NCI-H2196 treated with DMSO at 0.1 percent for 48 hours (cell line): ENCODE data around the gene C1orf226.
"Not testable (repeated sequence)": the region's sequence is repeated elsewhere in the genome, so short reads cannot be mapped to it uniquely, and the experiment has no call there.

Experiments used
- DNase-seq: peaks from one replicate; lab custom pipeline; 2025; ENCODE audit not compliant: unreplicated experiment; lab: John Stamatoyannopoulos, UW

The C1orf226 gene

GRCh38 chr1:162404550-162405160 lies 23.1 kb downstream of the C1orf226 start:
- no peak for DNase-seq

DNA sequence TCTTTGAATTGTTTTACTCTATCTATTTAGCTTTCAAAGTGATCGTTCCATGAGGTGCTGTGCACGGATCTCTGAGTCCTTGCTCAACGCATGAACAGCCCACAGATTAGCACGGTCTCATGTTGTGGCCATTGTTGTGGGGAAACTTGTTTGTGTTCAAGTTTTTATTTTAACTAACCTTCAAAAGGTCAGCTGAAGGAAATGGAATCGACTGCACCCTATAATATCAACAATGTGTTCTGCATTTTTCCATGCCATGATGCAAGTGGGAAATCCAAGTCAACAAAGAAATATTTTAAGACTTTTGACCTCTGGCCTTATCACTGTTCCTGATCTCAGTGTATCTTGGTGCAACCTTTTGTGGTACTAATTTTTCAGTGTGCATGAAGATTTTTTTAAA lies 24.3 kb downstream of the C1orf226 start:
- DNase-seq = no peak

DNA sequence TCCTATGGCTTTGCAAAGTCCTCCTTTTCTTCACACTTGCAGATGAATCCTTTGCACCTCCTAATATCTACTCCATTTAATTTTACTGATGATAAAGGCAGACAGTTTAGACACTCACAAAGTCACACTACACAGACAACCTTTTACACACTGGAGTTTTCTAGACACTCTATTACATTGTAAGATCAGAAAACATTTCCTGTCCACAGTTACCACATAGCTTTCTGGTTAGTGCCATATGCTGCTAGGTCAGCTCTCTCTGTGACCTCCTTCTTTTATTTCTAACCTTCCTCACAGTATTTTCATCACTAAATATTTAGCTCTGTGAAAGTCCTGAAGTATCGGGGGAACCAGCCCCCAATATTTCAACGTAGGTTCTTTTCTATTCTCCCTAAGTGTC lies 25.3 kb downstream of the C1orf226 start:
- DNase-seq = no peak

- no peak for DNase-seq
These were observed 26.0 kb downstream of the C1orf226 start for GRCh38 chr1:162407539-162407938.

- DNase-seq = no peak
These were observed 30.5 kb downstream of the C1orf226 start, which contains the start of gene SH2D1B for GRCh38 chr1:162412002-162412401. SH2D1B (minus strand) TSS chr1:162412136; CDS start chr1:162412016, 120 bp downstream.

DNA sequence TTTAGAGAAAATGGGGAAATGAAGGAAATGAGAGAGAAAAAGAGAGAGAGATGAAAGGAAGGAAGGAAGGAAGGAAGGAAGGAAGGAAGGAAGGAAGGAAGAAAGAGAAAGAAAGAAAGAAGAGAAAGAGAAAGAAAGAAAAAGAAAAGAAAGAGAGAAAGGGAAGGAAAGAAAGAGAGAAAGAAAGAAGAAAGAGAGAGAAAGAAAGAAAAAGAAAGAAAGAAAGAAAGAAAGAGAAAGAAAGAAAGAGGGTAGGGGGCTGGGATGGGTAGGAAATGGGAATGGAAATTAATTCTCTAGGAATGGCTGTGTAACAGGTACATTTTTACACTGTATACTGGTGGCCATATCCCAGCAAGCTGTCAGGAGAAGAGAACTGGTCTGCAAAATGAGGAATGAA lies 34.7 kb downstream of the C1orf226 start:
- DNase-seq = no peak

DNA sequence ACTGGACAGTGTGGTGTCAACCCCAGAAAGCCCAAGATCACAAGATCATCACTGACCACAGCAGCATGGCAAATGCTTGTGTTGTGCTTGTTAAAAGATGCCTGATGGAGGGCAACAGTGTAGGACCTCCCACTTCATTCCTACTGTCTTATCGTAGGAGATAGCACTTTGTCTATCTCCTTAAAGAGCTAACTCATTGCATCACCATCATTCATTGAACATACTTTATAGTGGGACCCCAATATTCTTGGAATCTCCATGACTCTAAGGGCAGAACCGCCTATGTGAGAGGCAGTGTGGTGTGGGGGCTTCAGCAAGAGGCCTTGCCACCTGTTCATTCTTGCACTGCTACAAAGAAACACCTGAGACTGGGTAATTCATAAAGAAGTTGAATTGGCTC lies 35.4 kb downstream of the C1orf226 start:
- DNase-seq = no peak

GRCh38 chr1:162417650-162418049 lies 36.1 kb downstream of the C1orf226 start:
- no peak for DNase-seq

- DNase-seq = not testable (repeated sequence)
These were observed 37.1 kb downstream of the C1orf226 start for GRCh38 chr1:162418584-162418983.

- not testable (repeated sequence) for DNase-seq
These were observed 38.0 kb downstream of the C1orf226 start for GRCh38 chr1:162419450-162419931.

- no peak for DNase-seq
These were observed 38.6 kb downstream of the C1orf226 start for GRCh38 chr1:162420120-162420519.

DNA sequence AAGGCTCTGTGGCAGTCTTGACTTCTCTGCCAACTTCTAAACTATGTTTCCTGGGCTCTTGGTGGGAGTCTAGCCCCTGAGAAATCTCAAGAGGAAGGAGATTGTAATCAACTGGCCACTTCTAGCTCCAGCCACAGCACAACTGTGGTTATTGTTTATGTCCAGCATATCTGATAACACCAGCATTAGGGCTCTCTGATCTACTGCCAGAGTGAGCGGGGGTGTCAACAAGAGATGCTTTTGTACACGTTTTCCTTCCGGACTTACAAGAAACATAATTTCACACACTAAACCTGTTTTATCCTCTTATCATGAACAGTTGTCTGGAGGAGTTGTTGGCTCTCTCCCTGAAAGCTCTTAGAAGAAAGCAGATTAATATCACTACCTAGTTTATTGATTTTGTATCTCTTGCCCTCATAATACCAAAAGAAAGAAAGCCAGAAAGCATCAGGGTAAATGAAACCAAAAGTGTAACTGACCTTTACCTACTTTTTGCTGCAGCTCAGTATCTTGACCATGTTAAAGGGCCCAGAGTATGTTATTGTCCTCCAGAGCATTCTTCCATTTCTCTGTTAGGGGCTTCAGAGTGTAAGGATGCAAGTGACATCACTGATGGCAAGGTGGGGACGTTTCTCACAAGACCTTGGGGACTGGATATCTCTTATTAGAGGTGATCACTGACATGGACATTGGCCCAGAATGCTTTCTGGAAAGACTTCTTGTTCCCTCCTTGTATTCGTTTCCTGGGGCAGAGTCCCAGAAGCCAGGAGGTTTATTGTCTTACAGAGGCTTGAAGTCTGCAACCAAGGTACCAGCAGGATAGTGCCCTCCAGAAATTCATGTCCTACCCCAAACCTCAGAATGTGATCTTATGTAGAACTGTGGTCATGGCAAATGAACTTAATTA lies 40.0 kb downstream of the C1orf226 start:
- peak; percentile 45 for DNase-seq

- no peak for DNase-seq
These were observed 41.3 kb downstream of the C1orf226 start for GRCh38 chr1:162422662-162423375.

DNA sequence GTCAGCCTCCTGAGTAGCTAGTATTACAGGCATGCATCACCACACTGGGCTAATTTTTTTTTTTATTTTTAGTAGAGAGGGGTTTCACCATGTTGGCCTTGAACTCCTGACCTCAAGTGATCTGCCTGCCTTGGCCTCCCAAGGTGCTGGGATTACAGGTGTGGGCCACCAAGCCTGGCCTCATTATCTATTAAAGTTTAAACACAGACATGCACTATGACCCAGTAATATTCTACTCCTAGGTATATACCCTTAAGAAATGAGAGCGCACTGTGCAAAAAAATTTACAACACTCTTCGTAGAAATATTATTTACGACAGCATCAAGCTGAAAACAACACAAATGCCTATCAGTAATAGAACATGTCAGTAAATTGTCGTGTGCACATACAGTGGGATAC lies 49.1 kb downstream of the C1orf226 start:
- DNase-seq = no peak

GRCh38 chr1:162432977-162433713 lies 51.6 kb downstream of the C1orf226 start:
- not testable (repeated sequence) for DNase-seq
